Cardiac fibroblast (primary cell): ENCODE results near the gene TEX47.

Source experiments
- DNase-seq, 2 donors: peaks; one replicate each; pipeline versions ENCODE4 v3.0.0 to v3.0.0-alpha.2; 2010; ENCODE audit warnings: low read depth in 2 of 2
- H3K4me3 ChIP-seq, 2 donors: replicated peaks in 1 of 2; 1 replicate in 1 of 2; 2 replicates in 1 of 2; pipeline ENCODE4 v1.5.1; 2011; ENCODE audit warnings: low read depth in 2 of 2, low read length in 2 of 2, mild to moderate bottlenecking in 2 of 2, moderate library complexity in 1 of 2
- CTCF ChIP-seq: IDR thresholded peaks from one replicate; pipeline ENCODE4 v1.5.1; 2011; ENCODE audit warnings: low read depth, mild to moderate bottlenecking, low read length, inconsistent platforms

Gene TEX47

GRCh38 chr7:88806280-88807037, 10.9 kb upstream of the TEX47 start:
- DNase-seq, result no peak
- no peak overlapping the region for H3K4me3 ChIP-seq
- TF ChIP-seq CTCF, result no peak

GRCh38 chr7:88801046-88801445, 5.5 kb upstream of the TEX47 start:
- no peak for DNase-seq
- no peak overlapping the region for H3K4me3 ChIP-seq
- TF ChIP-seq CTCF, result no peak

- no peak for DNase-seq
- H3K4me3 ChIP-seq, result no peak overlapping the region
- TF ChIP-seq CTCF, result no peak
These were observed 3.2 kb downstream of the TEX47 start for GRCh38 chr7:88792361-88792760.

- DNase-seq, result no peak
- H3K4me3 ChIP-seq, result no peak overlapping the region
- no peak for TF ChIP-seq CTCF
These were observed 3.6 kb downstream of the TEX47 start for GRCh38 chr7:88791891-88792290.

GRCh38 chr7:88789480-88790064, 6.0 kb downstream of the TEX47 start:
- H3K4me3 ChIP-seq, result no peak overlapping the region
- DNase-seq, result peak; percentile 42 to 50
- TF ChIP-seq CTCF, result peak; percentile 36

GRCh38 chr7:88787777-88788176, 7.8 kb downstream of the TEX47 start:
- DNase-seq, result no peak
- H3K4me3 ChIP-seq, result no peak overlapping the region
- no peak for TF ChIP-seq CTCF
